ENCODE data around the gene HSPG2. TPM values are rescaled to one million over a fixed set of nuclear protein-coding genes. Genes with fewer than 3 reads are reported as not detected.

The HSPG2 gene
- total RNA-seq, 1 donor from 2014 or later: 28.7 TPM

DNA sequence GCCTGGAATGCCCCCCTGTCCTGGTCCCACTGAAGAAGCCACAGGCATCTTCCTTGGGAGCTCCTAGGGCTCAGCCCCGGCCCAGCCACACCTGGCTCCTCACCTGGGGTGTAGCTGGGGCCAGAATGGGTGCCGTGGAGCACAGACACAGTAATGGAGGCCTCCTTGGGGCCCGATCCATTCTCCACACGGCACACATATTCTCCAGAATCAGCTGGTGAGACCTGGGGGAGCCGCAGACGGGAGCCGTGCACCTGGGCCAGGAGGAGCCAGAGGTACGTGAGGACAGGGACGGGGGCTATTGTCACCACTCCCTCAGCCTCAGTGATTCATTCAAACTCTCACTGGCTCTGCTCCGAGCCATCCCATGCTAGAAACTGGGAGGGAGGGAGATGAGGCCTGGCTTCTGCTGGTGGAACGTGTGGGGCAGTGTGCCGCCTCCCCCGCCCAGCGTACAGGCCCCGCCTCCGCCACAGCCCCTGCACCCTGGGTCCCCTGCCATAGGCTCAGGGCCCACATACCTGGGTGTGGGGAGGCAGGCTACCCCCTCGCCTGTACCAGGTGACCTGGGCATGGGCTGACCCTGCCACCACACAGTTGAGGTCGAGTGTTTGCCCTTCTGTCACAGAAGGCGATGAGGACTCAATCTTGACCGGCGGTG is 82.9 kb downstream of the HSPG2 start:
- Histone ChIP-seq H3K27me3 (ENCODE audit: control insufficient read depth, insufficient read depth, low read length) (no peaks in the 10 kb centered on the region), H3K36me3 (ENCODE audit: control insufficient read depth, insufficient read depth, low read length) (peaks cover 60% of the 10 kb centered on the region), H3K4me3 (ENCODE audit: low read depth, low read length) (no peak overlapping the region)
- TF ChIP-seq, protein P1, sequence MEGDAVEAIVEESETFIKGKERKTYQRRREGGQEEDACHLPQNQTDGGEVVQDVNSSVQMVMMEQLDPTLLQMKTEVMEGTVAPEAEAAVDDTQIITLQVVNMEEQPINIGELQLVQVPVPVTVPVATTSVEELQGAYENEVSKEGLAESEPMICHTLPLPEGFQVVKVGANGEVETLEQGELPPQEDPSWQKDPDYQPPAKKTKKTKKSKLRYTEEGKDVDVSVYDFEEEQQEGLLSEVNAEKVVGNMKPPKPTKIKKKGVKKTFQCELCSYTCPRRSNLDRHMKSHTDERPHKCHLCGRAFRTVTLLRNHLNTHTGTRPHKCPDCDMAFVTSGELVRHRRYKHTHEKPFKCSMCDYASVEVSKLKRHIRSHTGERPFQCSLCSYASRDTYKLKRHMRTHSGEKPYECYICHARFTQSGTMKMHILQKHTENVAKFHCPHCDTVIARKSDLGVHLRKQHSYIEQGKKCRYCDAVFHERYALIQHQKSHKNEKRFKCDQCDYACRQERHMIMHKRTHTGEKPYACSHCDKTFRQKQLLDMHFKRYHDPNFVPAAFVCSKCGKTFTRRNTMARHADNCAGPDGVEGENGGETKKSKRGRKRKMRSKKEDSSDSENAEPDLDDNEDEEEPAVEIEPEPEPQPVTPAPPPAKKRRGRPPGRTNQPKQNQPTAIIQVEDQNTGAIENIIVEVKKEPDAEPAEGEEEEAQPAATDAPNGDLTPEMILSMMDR (IDR thresholded peaks at IDR 0.05; ENCODE audit: insufficient read depth, low read length, severe bottlenecking): no peak
- FAIRE-seq: no peak
- DNase-seq (ENCODE audit: low read depth): no peak

DNA sequence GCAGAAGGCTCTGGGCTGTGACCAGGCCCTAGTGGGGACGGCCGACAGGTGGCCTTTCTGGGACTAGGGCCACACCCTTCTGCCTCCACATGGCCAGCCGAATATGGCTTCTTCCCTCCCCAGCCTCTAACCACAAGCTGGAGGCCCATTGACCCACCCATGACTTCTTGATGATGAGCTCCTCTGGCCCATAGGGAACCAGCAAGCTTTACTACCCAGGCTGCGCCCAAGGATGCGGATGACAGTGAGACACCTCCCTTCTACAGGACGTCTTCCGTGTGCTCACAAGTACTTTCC is 84.0 kb downstream of the HSPG2 start:
- TF ChIP-seq, protein P1 (IDR thresholded peaks at IDR 0.05; ENCODE audit: insufficient read depth, low read length, severe bottlenecking): no peak
- Histone ChIP-seq H3K4me3 (ENCODE audit: low read depth, low read length) (no peak overlapping the region), H3K36me3 (ENCODE audit: control insufficient read depth, insufficient read depth, low read length) (peaks cover 64% of the 10 kb centered on the region), H3K27me3 (ENCODE audit: control insufficient read depth, insufficient read depth, low read length) (no peaks in the 10 kb centered on the region)
- no peak for DNase-seq (ENCODE audit: low read depth)
- FAIRE-seq: no peak

DNA sequence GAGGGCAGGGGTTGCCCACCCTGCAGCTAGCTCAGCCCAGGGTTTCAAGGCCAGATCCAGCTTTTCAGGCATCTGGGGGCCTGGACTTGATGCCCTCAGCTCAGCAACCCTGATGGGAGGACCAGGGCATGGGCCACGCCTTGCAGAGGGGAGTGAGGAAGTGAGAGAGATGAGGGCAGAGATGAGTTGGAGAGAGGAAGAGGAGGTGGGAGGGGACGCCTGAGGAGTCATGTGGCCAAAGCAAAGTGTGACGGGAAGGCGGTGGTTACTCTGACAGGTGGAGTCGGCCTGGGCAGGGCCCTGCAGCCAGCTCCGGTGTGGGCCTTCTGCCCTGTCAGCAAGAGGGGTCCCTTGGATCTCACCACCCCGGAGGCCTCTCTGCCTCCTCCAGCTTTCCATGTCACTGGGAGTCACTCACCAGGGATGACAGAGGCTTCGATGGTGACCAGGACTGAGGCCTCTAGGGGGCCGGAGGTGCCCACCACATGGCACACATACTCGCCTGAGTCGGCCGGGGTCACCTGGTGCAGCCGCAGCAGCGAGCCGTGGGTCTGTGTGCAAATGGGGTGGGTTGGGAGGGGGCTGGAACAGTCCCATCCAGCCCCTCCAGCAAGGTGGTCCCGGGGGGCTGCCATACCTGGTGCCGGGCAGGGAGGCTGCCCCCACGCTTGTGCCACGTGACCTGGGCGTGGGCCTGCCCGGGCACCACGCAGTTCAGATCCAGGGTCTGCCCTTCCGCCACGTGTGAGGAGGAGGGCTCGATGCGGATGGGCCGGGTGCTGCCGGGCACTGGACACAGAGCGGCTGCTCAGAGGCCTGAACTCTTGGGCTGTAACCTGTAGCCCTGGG is 84.6 kb downstream of the HSPG2 start:
- peaks cover 66% of the 10 kb centered on the region for H3K36me3 ChIP-seq (ENCODE audit: control insufficient read depth, insufficient read depth, low read length)
- no peaks in the 10 kb centered on the region for H3K27me3 ChIP-seq (ENCODE audit: control insufficient read depth, insufficient read depth, low read length)
- H3K4me3 ChIP-seq (ENCODE audit: low read depth, low read length): no peak overlapping the region
- FAIRE-seq: no peak
- TF ChIP-seq, protein P1 (IDR thresholded peaks at IDR 0.05; ENCODE audit: insufficient read depth, low read length, severe bottlenecking): no peak
- DNase-seq (ENCODE audit: low read depth): no peak

DNA sequence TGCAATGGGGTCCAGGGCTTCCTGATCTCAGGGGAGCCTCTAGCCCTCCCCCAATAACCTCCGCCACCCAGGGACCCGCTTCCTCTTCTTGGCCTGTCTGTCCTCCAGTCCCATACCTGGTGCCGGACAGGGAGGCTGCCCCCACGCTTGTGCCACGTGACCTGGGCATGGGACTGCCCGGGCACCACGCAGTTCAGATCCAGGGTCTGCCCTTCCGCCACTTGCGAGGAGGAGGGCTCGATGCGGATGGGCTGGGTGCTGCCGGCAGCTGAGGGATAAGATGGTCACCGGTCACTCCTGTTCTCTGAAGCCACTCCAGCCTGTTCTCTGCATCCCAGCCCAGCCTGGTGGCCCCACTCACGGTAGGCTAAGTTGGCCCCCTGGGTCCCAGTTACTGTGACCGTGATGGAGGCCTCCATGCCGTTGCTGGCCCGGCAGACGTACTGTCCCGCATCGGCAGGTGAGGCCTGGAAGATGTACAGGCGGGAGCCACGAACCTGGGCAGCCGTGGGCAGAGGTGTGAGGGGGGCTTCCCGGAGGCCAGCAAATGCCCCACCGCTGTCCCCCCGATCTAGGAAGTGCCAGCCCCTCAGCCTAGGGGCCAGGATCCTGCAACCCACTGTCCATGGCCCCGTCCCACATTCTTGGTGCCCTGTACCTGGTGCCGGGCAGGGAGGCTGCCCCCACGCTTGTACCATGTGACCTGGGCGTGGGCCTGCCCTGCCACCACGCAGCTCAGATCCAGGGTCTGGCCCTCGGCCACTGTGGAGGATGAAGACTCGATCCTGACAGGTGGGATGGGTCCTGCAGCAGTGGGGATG is 85.5 kb downstream of the HSPG2 start:
- DNase-seq (ENCODE audit: low read depth): no peak
- no peaks in the 10 kb centered on the region for H3K27me3 ChIP-seq (ENCODE audit: control insufficient read depth, insufficient read depth, low read length)
- H3K4me3 ChIP-seq (ENCODE audit: low read depth, low read length): no peak overlapping the region
- FAIRE-seq: no peak
- H3K36me3 ChIP-seq (ENCODE audit: control insufficient read depth, insufficient read depth, low read length): peaks cover 64% of the 10 kb centered on the region
- TF ChIP-seq, protein P1 (IDR thresholded peaks at IDR 0.05; ENCODE audit: insufficient read depth, low read length, severe bottlenecking): no peak

DNA sequence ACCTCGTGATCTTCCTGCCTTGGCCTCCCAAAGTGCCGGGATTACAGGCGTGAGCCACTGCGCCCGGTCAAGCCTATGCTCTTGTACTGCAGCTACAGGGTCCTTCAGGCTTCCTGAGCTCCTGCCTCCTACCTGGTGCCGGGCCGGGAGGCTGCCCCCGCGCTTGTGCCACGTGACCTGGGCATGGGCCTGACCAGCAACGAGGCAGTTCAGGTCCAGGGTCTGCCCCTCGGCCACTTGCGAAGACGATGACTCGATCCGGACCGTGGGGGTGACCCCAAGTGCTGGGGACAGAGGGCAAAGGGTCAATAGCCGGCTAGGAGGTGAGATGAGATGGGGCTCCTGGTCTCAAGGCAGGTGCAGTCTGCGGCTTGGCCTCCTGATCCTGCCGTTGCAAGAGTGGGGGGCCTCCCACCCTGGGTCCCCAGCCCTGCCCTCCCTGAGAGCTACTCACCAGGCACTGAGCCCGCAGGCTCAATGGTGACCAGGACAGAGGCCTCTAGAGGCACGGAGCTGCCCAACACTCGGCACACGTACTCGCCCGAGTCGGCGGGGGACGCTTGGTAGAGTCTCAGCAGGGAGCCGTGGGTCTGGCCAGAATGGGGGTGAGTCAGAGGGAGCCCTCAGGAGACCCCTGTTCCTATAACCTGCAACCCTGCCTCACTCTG is 87.1 kb downstream of the HSPG2 start:
- TF ChIP-seq, protein P1 (IDR thresholded peaks at IDR 0.05; ENCODE audit: insufficient read depth, low read length, severe bottlenecking): no peak
- FAIRE-seq: no peak
- Histone ChIP-seq H3K27me3 (ENCODE audit: control insufficient read depth, insufficient read depth, low read length) (no peaks in the 10 kb centered on the region), H3K4me3 (ENCODE audit: low read depth, low read length) (no peak overlapping the region), H3K36me3 (ENCODE audit: control insufficient read depth, insufficient read depth, low read length) (peaks cover 63% of the 10 kb centered on the region)
- DNase-seq (ENCODE audit: low read depth): no peak

All from bronchial epithelial cell (primary cell).